HG02763 (cell line): ENCODE data around the gene RNF157.

Experiments
- ATAC-seq: cut with Tn5 transposase; IDR thresholded peaks from one replicate; pipeline ENCODE4 v1.9.1; 2021; ENCODE audit warnings: mild to moderate bottlenecking, moderate library complexity; ENCODE audit not compliant: unreplicated experiment

The RNF157 gene

DNA sequence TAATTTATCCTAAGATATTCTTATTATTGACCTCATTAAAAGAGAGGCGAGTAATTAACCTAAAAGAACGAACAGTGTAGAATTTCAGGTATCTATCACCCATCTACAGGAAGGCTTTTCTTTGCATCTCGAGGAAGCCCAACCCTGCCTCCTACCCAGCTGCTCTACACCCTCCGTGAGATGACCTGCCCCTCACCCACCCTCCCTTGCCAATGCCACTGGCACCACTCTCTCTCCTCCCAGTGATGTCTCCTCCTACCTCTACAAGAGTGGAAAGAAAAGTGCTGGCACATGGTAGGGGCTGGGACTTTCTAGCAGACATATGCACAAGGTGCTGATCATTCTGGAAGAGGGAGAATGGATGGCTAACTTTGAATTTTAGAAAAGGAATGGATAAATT is 76.4 kb downstream of the RNF157 start:
- ATAC-seq: no peak

GRCh38 chr17:76161619-76162266 is 78.5 kb downstream of the RNF157 start:
- ATAC-seq: no peak

GRCh38 chr17:76160896-76161528 is 79.3 kb downstream of the RNF157 start:
- ATAC-seq: no peak

DNA sequence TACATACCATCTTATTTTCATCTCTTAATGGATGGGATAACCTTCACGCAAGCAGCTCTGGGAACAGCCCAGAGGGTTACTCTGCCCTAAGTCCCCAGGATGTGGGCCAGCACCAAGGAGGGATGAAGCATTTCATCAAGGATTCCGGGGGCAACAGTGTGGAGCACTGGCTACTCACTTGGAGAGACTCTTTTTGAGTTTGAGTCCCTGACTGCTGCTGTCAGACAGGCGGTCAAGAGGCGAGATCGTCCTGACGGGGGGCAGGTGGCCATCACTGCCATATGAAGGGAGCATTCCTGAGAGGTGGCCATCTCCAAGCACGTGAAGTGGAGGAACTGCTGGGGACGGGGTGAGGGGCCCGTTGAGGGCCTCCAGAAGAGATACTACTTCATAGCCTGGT is 81.1 kb downstream of the RNF157 start:
- ATAC-seq: no peak

DNA sequence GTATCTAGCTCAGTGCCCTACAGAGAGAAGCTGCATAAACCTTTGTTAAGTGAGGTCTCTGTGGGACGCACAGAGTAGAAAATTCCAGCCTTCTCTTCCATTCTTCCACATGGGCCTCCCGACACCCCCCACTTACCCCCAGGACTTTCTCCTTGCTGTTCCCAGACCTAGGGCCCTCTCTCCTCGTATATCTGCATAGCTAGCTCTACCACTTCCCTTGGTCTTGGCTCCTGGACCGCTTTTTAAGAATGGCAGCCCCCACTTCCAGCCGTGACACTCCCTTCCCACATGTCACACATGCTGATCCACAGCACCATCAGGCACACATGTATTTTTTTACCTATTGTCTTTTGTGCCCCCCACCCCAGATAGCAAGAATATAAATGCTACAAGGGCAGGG is 82.5 kb downstream of the RNF157 start:
- no peak for ATAC-seq

- no peak for ATAC-seq
Measured at GRCh38 chr17:76156662-76156991, 83.7 kb downstream of the RNF157 start.

DNA sequence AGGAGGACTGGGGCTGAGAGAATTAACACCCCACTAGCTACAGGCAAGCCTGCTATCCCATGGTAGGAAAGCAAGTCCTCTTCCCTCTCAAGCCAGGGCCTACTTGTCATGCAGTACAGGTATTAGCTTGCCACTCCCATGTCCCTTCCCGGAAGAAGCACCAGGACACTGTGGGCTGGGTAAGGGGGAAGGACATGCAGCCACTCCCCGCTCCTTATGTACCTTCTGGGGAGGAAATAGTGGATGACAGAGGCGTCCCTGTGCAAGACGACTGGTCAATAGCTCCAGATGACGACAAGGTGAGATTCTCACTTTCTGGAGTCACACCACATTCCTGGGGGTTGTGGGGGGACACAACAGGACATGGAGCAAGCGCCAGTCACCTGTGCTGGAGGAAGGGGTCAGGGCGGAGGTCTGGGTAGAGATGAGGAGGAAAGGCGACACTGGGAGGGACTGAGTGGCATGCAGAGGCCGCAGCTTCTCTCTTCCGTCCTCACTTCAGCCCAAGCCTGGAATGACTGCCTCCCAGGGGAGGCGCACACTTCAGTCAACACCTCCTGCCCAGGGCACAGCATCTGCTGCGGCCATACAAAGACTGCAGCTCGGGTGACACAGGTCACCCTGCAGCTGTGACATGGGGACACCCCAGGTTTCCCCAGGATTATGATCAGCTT is 84.2 kb downstream of the RNF157 start:
- no peak for ATAC-seq

GRCh38 chr17:76154936-76155845 is 85.1 kb downstream of the RNF157 start:
- ATAC-seq: no peak

DNA sequence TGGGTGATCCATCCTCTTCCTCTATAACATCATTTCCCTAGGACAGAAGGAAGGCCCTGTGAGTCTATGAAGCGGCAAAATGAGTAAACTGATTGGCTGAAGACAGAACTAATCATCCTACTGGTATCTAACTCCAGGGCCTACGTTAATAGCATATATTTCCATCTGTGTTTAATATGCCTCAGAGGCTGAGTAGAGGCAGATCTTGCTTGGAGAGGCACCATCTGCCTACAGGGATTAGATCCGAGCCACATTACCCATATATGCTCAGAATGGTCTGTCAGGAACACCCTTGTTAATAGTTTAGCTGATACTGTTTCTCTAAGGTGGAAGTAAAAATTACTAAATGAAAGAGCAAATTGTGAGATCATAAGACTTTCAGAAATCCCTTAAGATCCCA is 86.0 kb downstream of the RNF157 start:
- ATAC-seq: no peak

DNA sequence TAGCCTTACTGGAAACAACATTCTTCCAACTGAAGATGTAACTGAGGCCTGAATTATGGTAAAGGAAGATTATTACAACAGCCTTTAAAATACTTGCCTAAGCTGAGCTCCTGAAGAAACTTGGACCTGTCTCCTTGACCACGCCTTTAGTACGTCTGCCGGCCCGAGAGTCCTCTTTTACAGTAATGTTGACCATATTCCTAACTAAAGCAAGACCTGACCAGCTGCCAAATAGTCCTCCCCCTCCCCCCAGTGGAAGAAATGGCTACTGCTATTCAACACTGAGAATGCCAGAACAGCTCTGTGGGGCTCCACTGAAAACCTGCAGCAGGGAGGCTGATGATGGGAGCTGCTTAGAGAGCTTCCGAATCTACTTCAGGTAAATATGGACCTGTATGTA is 86.7 kb downstream of the RNF157 start:
- ATAC-seq: no peak

- no peak for ATAC-seq
Measured at GRCh38 chr17:76153202-76153601, 87.1 kb downstream of the RNF157 start.

- ATAC-seq: no peak
Measured at GRCh38 chr17:76152591-76152990, 87.7 kb downstream of the RNF157 start.

DNA sequence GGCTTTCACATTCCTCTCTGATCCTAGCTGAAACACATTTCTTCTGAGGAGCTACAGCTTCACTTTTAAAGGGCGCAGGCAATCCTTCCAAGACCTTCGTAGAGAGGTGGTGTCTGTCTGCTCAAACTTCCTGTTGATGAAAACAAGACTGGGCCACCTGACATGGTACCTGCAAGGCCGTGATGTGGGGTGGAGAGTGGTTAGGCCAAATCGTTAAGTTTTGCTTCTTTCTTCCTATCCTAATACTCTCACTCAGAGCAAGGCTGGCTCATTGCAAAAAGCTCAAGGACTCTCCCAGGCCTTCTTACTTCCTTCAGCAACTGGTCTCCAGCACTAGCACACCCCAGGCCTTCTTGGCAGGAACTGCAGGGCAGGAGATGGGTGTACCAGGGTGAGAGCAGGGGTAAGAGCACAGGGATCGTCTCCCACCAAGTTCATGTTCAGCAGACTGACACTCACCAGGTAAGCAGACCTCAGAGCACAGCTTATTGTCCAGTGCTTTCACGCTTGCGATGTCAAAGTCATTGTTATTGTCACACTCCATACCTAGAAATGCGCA is 88.3 kb downstream of the RNF157 start:
- ATAC-seq: no peak

- no peak for ATAC-seq
Measured at GRCh38 chr17:76150712-76151622, 89.3 kb downstream of the RNF157 start.

- ATAC-seq: no peak
Measured at GRCh38 chr17:76149214-76149613, 91.1 kb downstream of the RNF157 start.

DNA sequence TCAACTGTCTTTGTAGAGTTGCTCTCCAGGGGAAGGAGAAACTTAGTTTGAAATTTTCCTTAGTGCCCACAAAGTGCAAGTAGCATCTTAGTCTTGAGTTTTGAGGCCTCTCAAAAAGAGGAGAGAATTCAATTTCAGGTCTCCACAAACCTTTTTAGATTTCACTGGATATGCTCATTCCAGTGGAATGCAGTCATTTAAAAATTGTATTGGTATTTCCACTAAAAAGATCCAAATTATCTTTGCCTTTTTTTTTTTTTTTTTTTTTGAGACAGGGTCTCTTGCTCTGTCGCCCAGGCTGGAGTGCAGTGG is 92.3 kb downstream of the RNF157 start:
- no peak for ATAC-seq

DNA sequence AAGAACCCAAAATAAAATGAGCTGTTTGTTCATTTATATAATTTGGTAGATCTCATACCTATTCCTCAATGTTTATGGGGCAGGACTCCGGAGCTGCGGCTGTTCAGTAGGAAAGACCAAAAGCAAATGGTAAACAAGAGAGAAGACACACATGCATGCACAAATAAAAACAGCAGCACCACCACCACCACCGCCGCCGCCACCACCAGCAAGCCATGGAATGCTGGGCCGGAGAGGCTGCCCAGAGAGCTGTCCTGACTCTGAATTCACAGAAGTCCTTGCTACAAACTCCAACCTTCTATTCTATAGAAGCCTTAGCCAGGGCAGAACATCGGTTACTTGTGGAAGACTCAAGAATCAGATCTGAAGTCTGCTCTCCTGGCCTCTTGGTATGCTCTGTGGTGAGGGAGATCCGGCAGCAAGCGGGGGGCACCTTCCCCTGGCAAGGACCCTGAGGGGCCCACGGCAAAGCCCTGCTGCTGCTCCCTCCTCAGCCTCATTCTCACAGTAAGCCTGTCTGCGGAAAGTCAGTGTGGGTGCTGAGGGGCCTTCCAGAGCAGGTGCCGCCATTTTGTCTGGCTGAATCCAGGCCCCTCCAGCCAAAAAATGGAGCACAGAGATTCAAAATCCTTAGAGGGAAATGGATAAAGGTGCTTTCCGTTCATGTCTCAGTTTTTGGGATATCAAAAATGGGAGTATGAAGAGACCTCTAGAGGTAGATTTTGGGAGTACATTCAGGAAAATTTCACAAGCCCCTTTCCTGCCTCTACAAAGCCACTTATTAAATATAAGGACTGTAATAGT is 92.9 kb downstream of the RNF157 start:
- no peak for ATAC-seq

DNA sequence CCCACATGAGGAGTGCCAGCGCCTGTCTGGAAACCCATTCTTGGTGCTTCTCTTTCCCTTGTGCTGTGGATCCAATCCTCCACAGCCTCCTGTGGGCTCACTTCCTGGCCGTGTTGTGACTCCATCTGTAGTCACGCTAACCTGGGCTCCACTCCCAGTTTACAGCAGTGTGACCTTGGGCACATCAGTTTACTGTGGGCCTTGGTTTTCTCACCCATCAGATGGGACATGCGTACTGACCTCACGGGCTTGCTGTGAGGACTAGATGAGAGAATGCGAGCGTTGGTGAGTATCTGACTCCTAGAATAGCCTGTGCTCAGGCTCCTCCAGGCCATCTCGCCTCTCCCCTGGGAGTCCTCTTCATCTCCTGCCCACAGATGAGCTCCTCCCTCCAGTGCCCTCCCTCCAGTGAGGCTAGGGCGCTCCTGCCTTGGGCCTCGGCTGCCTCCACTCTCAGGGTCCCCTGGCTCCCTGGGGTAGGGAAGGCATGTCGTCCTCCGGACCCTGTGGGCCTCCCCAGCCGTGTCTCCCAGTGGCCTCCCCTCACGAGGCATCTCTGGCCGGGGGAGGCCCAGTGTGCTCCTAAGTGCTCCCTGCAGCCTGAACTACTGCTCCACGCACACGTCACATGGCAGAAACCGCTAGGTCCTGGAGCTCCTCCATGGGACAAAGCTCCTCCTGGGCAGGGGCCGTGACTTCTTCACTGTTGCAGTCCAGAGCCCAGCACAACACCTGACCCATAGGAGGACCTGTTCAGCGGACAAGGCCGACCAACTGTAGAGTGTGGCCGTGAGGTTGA is 94.0 kb downstream of the RNF157 start:
- no peak for ATAC-seq
